Activated naive CD4-positive, alpha-beta T cell treated with anti-CD3 and anti-CD28 coated beads, Interleukin-2, amount 50 U/mL, for 16 hours (primary cell): ENCODE measurements around the gene SLIT1.

Source experiments
- DNase-seq: peaks from one replicate; pipeline ENCODE4 v3.0.0-alpha.2; 2020

SLIT1 gene

GRCh38 chr10:97138174-97138573 lies 47.6 kb downstream of the SLIT1 start:
- no peak for DNase-seq

GRCh38 chr10:97136756-97137155 lies 49.0 kb downstream of the SLIT1 start:
- DNase-seq, result no peak

GRCh38 chr10:97135464-97135863 lies 50.3 kb downstream of the SLIT1 start:
- no peak for DNase-seq

GRCh38 chr10:97134983-97135382 lies 50.8 kb downstream of the SLIT1 start:
- DNase-seq, result no peak

GRCh38 chr10:97134110-97134509 lies 51.6 kb downstream of the SLIT1 start:
- no peak for DNase-seq

- no peak for DNase-seq
Observed at GRCh38 chr10:97132273-97132672, 53.5 kb downstream of the SLIT1 start.

GRCh38 chr10:97131666-97132065 lies 54.1 kb downstream of the SLIT1 start:
- DNase-seq, result no peak

- DNase-seq, result no peak
Observed at GRCh38 chr10:97131181-97131628, 54.6 kb downstream of the SLIT1 start.

- DNase-seq, result no peak
Observed at GRCh38 chr10:97129666-97130065, 56.1 kb downstream of the SLIT1 start.

GRCh38 chr10:97128516-97129154 lies 57.1 kb downstream of the SLIT1 start:
- no peak for DNase-seq

- no peak for DNase-seq
Observed at GRCh38 chr10:97128039-97128492, 57.7 kb downstream of the SLIT1 start.

GRCh38 chr10:97127509-97127908 lies 58.2 kb downstream of the SLIT1 start:
- no peak for DNase-seq

GRCh38 chr10:97124211-97124610 lies 61.5 kb downstream of the SLIT1 start:
- no peak for DNase-seq

- DNase-seq, result no peak
Observed at GRCh38 chr10:97123765-97124164, 62.0 kb downstream of the SLIT1 start.

- DNase-seq, result no peak
Observed at GRCh38 chr10:97121041-97121440, 64.7 kb downstream of the SLIT1 start.

- no peak for DNase-seq
Observed at GRCh38 chr10:97120370-97120769, 65.4 kb downstream of the SLIT1 start.

GRCh38 chr10:97119058-97119745 lies 66.6 kb downstream of the SLIT1 start:
- DNase-seq, result no peak

GRCh38 chr10:97117372-97117771 lies 68.4 kb downstream of the SLIT1 start:
- no peak for DNase-seq

- DNase-seq, result no peak
Observed at GRCh38 chr10:97116462-97117162, 69.1 kb downstream of the SLIT1 start.

- DNase-seq, result no peak
Observed at GRCh38 chr10:97115846-97116245, 69.9 kb downstream of the SLIT1 start.

- no peak for DNase-seq
Observed at GRCh38 chr10:97111615-97112014, 74.1 kb downstream of the SLIT1 start.

- no peak for DNase-seq
Observed at GRCh38 chr10:97109547-97109946, 76.2 kb downstream of the SLIT1 start.

- DNase-seq, result no peak
Observed at GRCh38 chr10:97107551-97107950, 78.2 kb downstream of the SLIT1 start.

- no peak for DNase-seq
Observed at GRCh38 chr10:97106207-97106606, 79.6 kb downstream of the SLIT1 start.
